HEK293 (cell line): ENCODE results near the gene SLC6A11.

Experiments used
- CTCF ChIA-PET: fragments of 350-600 bp; formaldehyde crosslinking; extraction: SDS; loops from one replicate; lab custom pipeline; 2021; ENCODE audit warnings: antibody characterized with exemption; lab: Yijun Ruan, JAX
- POLR2A ChIA-PET: fragments of 300-600 bp; formaldehyde crosslinking; extraction: SDS; loops from one replicate; lab custom pipeline; 2020; ENCODE audit warnings: antibody characterized with exemption, inconsistent platforms; lab: Yijun Ruan, JAX
- H3K27ac ChIP-seq: fragments of 200-500 bp; sonication (Bioruptor generic); 2 replicates; pipeline ENCODE4 v1.5.1; 2014; ENCODE audit warnings: low read depth, low read length, control low read depth, inconsistent platforms; ENCODE audit errors: extremely low read depth
- H3K36me3 ChIP-seq, 2 experiments: fragments of 200-500 bp in 1 of 2; sonication (Bioruptor generic) in 1 of 2; 1 replicate in 1 of 2; 2 replicates in 1 of 2; pipeline ENCODE4 v1.5.1; 2014 to 2017; ENCODE audit warnings: inconsistent platforms in 2 of 2, low read length in 2 of 2; ENCODE audit not compliant: control insufficient read depth in 2 of 2, insufficient read depth in 1 of 2
- H3K4me1 ChIP-seq: fragments of 200-500 bp; sonication (Bioruptor generic); 2 replicates; pipeline ENCODE4 v1.5.1; 2014; ENCODE audit warnings: mild to moderate bottlenecking, low read length, inconsistent platforms; ENCODE audit not compliant: control insufficient read depth, insufficient read depth
- H3K4me3 ChIP-seq: 2 replicates; pipeline ENCODE4 v1.5.1; 2011; ENCODE audit warnings: low read depth, mild to moderate bottlenecking, control low read depth, low read length, moderate library complexity
- H3K9me3 ChIP-seq: fragments of 200-500 bp; sonication (Bioruptor generic); 2 replicates; pipeline ENCODE4 v1.5.1; 2014; ENCODE audit warnings: low read depth, low read length, inconsistent platforms; ENCODE audit not compliant: control insufficient read depth, insufficient read depth
- CTCF ChIP-seq: fragments of 450-650 bp; formaldehyde crosslinking; IDR thresholded peaks from 2 replicates; pipeline ENCODE4 v1.5.1; 2016; ENCODE audit warnings: missing biosample characterization, missing genetic modification characterization
- MEIS1 ChIP-seq: sonication (generic); formaldehyde crosslinking; IDR thresholded peaks from 2 replicates; pipeline ENCODE4 v1.8.1; 2022; ENCODE audit warnings: missing genetic modification reagents, mild to moderate bottlenecking, borderline replicate concordance
- PATZ1 ChIP-seq: fragments of 450-650 bp; formaldehyde crosslinking; IDR thresholded peaks from 2 replicates; pipeline ENCODE4 v1.5.1; 2016; ENCODE audit warnings: missing biosample characterization, missing genetic modification characterization
- TSHZ1 ChIP-seq: fragments of 450-650 bp; formaldehyde crosslinking; IDR thresholded peaks from 2 replicates; pipeline ENCODE4 v1.5.1; 2016; ENCODE audit warnings: missing biosample characterization, missing genetic modification characterization, borderline replicate concordance
- ZBTB20 ChIP-seq: fragments of 450-650 bp; formaldehyde crosslinking; IDR thresholded peaks from 2 replicates; pipeline ENCODE4 v1.5.1; 2016; ENCODE audit warnings: missing biosample characterization, missing genetic modification characterization
- ZBTB21 ChIP-seq: fragments of 450-650 bp; formaldehyde crosslinking; IDR thresholded peaks from 2 replicates; pipeline ENCODE4 v1.5.1; 2017; ENCODE audit warnings: missing biosample characterization, missing genetic modification characterization
- ZBTB49 ChIP-seq: fragments of 450-650 bp; formaldehyde crosslinking; IDR thresholded peaks from 2 replicates; pipeline ENCODE4 v1.5.1; 2016; ENCODE audit warnings: missing biosample characterization, missing genetic modification characterization, low read depth
- ZNF114 ChIP-seq: fragments of 450-650 bp; formaldehyde crosslinking; IDR thresholded peaks from 2 replicates; pipeline ENCODE4 v1.5.0; 2017; ENCODE audit warnings: missing biosample characterization, missing genetic modification characterization
- ZNF169 ChIP-seq: fragments of 450-650 bp; formaldehyde crosslinking; IDR thresholded peaks from 2 replicates; pipeline ENCODE4 v1.5.1; 2016; ENCODE audit warnings: missing biosample characterization, missing genetic modification characterization
- ZNF221 ChIP-seq: fragments of 450-650 bp; formaldehyde crosslinking; IDR thresholded peaks from 2 replicates; pipeline ENCODE4 v1.5.1; 2017; ENCODE audit warnings: missing biosample characterization, missing genetic modification characterization, borderline replicate concordance
- ZNF223 ChIP-seq: fragments of 450-650 bp; formaldehyde crosslinking; IDR thresholded peaks from 2 replicates; pipeline ENCODE4 v1.5.1; 2016; ENCODE audit warnings: missing biosample characterization, missing genetic modification characterization
- ZNF362 ChIP-seq: fragments of 450-650 bp; formaldehyde crosslinking; IDR thresholded peaks from 2 replicates; pipeline ENCODE4 v1.5.1; 2016; ENCODE audit warnings: missing biosample characterization, missing genetic modification characterization
- ZNF416 ChIP-seq: fragments of 450-650 bp; formaldehyde crosslinking; IDR thresholded peaks from 2 replicates; pipeline ENCODE4 v1.5.1; 2016; ENCODE audit warnings: missing biosample characterization, missing genetic modification characterization
- ZNF426 ChIP-seq: fragments of 450-650 bp; formaldehyde crosslinking; IDR thresholded peaks from 2 replicates; pipeline ENCODE4 v1.5.1; 2017; ENCODE audit warnings: missing biosample characterization, missing genetic modification characterization, mild to moderate bottlenecking, inconsistent platforms, moderate library complexity
- ZNF433 ChIP-seq: fragments of 450-650 bp; formaldehyde crosslinking; IDR thresholded peaks from 2 replicates; pipeline ENCODE4 v1.5.1; 2016; ENCODE audit warnings: missing biosample characterization, missing genetic modification characterization, low read depth
- ZNF549 ChIP-seq: fragments of 450-650 bp; IDR thresholded peaks from 2 replicates; pipeline ENCODE4 v1.5.1; 2018; ENCODE audit warnings: missing biosample characterization, missing genetic modification characterization, mild to moderate bottlenecking, inconsistent platforms, moderate library complexity
- ZNF580 ChIP-seq: fragments of 450-650 bp; formaldehyde crosslinking; IDR thresholded peaks from 2 replicates; pipeline ENCODE4 v1.5.1; 2016; ENCODE audit warnings: missing biosample characterization, missing genetic modification characterization
- ZNF596 ChIP-seq: fragments of 450-650 bp; IDR thresholded peaks from 2 replicates; pipeline ENCODE4 v1.5.0; 2018; ENCODE audit warnings: missing biosample characterization, mild to moderate bottlenecking, missing genetic modification characterization, moderate library complexity
- ZNF654 ChIP-seq: fragments of 450-650 bp; formaldehyde crosslinking; IDR thresholded peaks from 2 replicates; pipeline ENCODE4 v1.5.1; 2016; ENCODE audit warnings: low read depth, missing biosample characterization, missing genetic modification characterization
- ZNF660 ChIP-seq: fragments of 450-650 bp; IDR thresholded peaks from 2 replicates; pipeline ENCODE4 v1.5.1; 2018; ENCODE audit warnings: missing biosample characterization, mild to moderate bottlenecking, missing genetic modification characterization
- ZNF670 ChIP-seq: fragments of 450-650 bp; formaldehyde crosslinking; IDR thresholded peaks from 2 replicates; pipeline ENCODE4 v1.5.1; 2016; ENCODE audit warnings: missing biosample characterization, missing genetic modification characterization, low read depth
- ZSCAN16 ChIP-seq: fragments of 450-650 bp; formaldehyde crosslinking; IDR thresholded peaks from 2 replicates; pipeline ENCODE4 v1.5.1; 2016; ENCODE audit warnings: missing biosample characterization, missing genetic modification characterization

Gene SLC6A11

GRCh38 chr3:10977892-10978510 is 162.0 kb downstream of the SLC6A11 start:
- H3K27ac ChIP-seq = no peak overlapping the region
- H3K4me3 ChIP-seq = no peak overlapping the region
- POLR2A ChIA-PET = no interaction called here
- no peak for TF ChIP-seq ZBTB49
- no peak for TF ChIP-seq ZNF596
- TF ChIP-seq ZNF670 = no peak
- TF ChIP-seq ZBTB21 (tag by site-specific recombination) = no peak
- TF ChIP-seq ZNF221 = no peak
- no peak for TF ChIP-seq CTCF
- TF ChIP-seq ZNF580 (tag by site-specific recombination) = no peak
- TF ChIP-seq, all 188 proteins: peak for 0
- Histone ChIP-seq H3K9me3 (no peaks in the 10 kb centered on the region), H3K36me3 (no peaks in the 10 kb centered on the region), H3K4me1 (peaks cover under 1% of the 10 kb centered on the region; the same call in 1 of the 2 replicates)
- CTCF ChIA-PET = interaction anchor here (0.7 to 1.3 kb wide), 3 partner anchors 12 to 158 kb away, joined by 3 to 5 read pairs (median 3); no protein-coding TSS in a partner anchor

- POLR2A ChIA-PET = no interaction called here
- no peaks in the 10 kb centered on the region for H3K36me3 ChIP-seq
- peaks cover 2% of the 10 kb centered on the region; the same call in 1 of the 2 replicates for H3K4me1 ChIP-seq
- H3K9me3 ChIP-seq = no peaks in the 10 kb centered on the region
- TF ChIP-seq ZNF169 (no peak), ZNF416 (tag by site-specific recombination) (no peak), ZNF114 (no peak), ZSCAN16 (tag by site-specific recombination) (no peak), PATZ1 (no peak), ZNF433 (no peak), ZNF654 (no peak), TSHZ1 (tag by site-specific recombination) (no peak), ZNF426 (tag by site-specific recombination) (no peak), ZNF362 (tag by site-specific recombination) (no peak), ZNF660 (no peak), ZNF549 (no peak), ZNF223 (no peak), ZBTB20 (tag by site-specific recombination) (no peak), MEIS1 (CRISPR knock-in tag) (no peak)
- TF ChIP-seq, all 188 proteins: peak for 0
- Histone ChIP-seq H3K27ac (no peak overlapping the region), H3K4me3 (no peak overlapping the region)
- CTCF ChIA-PET = no interaction called here
These were observed 162.9 kb downstream of the SLC6A11 start for GRCh38 chr3:10978956-10979355.
